Gastroesophageal sphincter (tissue), 4 donors: Measurements from ENCODE around the gene CDK11B. TPM values are rescaled to one million over a fixed set of nuclear protein-coding genes. Genes with fewer than 3 reads are reported as not detected.
"Not testable (repeated sequence)": the region's sequence is repeated elsewhere in the genome, so short reads cannot be mapped to it uniquely, and the experiment has no call there.

Source experiments
- ATAC-seq: fragments of 150-250 bp; one replicate; pipeline ENCODE4 v1.9.1; 2016; ENCODE audit warnings: mild to moderate bottlenecking, moderate library complexity
- H3K27ac ChIP-seq, 4 donors: fragments of 200-600 bp; sonication (generic) in 3 of 4; 1 replicate in 3 of 4; 2 replicates in 1 of 4; pipeline ENCODE4 v1.5.1; 2016 to 2019
- H3K27me3 ChIP-seq: fragments of 200-600 bp; sonication (generic); one replicate; pipeline ENCODE4 v1.5.1; 2019
- H3K36me3 ChIP-seq, 2 donors: fragments of 200-600 bp; sonication (generic); one replicate each; pipeline ENCODE4 v1.5.1; 2019; ENCODE audit warnings: control low read depth in 1 of 2
- H3K4me1 ChIP-seq, 3 donors: fragments of 200-600 bp; sonication (generic); 1 replicate in 2 of 3; 2 replicates in 1 of 3; pipeline ENCODE4 v1.5.1; 2016 to 2019; ENCODE audit warnings: control low read depth in 2 of 3
- H3K4me3 ChIP-seq, 2 donors: fragments of 200-600 bp; sonication (generic); one replicate each; pipeline ENCODE4 v1.5.1; 2019; ENCODE audit warnings: mild to moderate bottlenecking in 1 of 2, moderate library complexity in 1 of 2
- H3K9me3 ChIP-seq, 3 donors: fragments of 200-600 bp; sonication (generic); one replicate each; pipeline ENCODE4 v1.5.1; 2017 to 2019; ENCODE audit warnings: control low read depth in 2 of 3
- CTCF ChIP-seq, 4 experiments: fragments of 200-600 bp in 2 of 4; fragments of 450-650 bp in 2 of 4; sonication (generic) in 1 of 4; IDR thresholded peaks; one replicate each; pipeline ENCODE4 v1.5.1; 2017 to 2019; ENCODE audit warnings: antibody characterized with exemption in 4 of 4, mild to moderate bottlenecking in 2 of 4, moderate library complexity in 2 of 4
- EP300 ChIP-seq: sonication (generic); formaldehyde crosslinking; IDR thresholded peaks from one replicate; pipeline ENCODE4 v1.6.1; 2017; ENCODE audit warnings: antibody characterized with exemption, mild to moderate bottlenecking
- POLR2A ChIP-seq, 2 donors: fragments of 450-650 bp; IDR thresholded peaks; one replicate each; pipeline ENCODE4 v1.6.1; 2017; ENCODE audit warnings: antibody characterized with exemption in 2 of 2, mild to moderate bottlenecking in 2 of 2, moderate library complexity in 1 of 2
- POLR2AphosphoS5 ChIP-seq: sonication (generic); formaldehyde crosslinking; IDR thresholded peaks from one replicate; pipeline ENCODE4 v1.6.1; 2017; ENCODE audit warnings: antibody characterized with exemption
- WGBS, 2 donors: methylation state at CpG; one replicate each; pipeline ENCODE4 v1.1.5; 2018; ENCODE audit warnings: low coverage in 1 of 2; 5-methylcytosine and 5-hydroxymethylcytosine counted together
- total RNA-seq, 4 donors: library from RNA; depleted of rRNA; stranded (reverse); fragments of >200 nt; gene quantifications; one replicate each; pipeline ENCODE4 v1.1.0, GENCODE V29; 2016

Gene CDK11B
- total RNA-seq, 4 donors from 2014 or later: 19.2 to 59.3 (median 25.4) TPM

- H3K27ac ChIP-seq: no peak overlapping the region
- no peaks in the 10 kb centered on the region for H3K9me3 ChIP-seq
- H3K4me3 ChIP-seq: no peak overlapping the region
- H3K36me3 ChIP-seq: peaks cover 0 to 64% of the 10 kb centered on the region in 2 donors
- H3K4me1 ChIP-seq: no peaks in the 10 kb centered on the region
- WGBS, 2 donors: 79 to 83% methylated on average over 1 to 4 of the region's 27 CpGs
- H3K27me3 ChIP-seq: no peaks in the 10 kb centered on the region
- ATAC-seq: no peak
- TF ChIP-seq CTCF (IDR thresholded peaks at IDR 0.05) (no peak), POLR2A (IDR thresholded peaks at IDR 0.05) (no peak), EP300 (no peak), POLR2AphosphoS5 (no peak)
These were observed 6.4 kb upstream of the CDK11B start for GRCh38 chr1:1664941-1665814.

- H3K4me3 ChIP-seq, ATAC-seq, H3K9me3 ChIP-seq, H3K27me3 ChIP-seq, H3K4me1 ChIP-seq, H3K27ac ChIP-seq: not testable (repeated sequence)
- H3K36me3 ChIP-seq: peaks cover 0 to 56% of the 10 kb centered on the region in 2 donors
- WGBS, 2 donors: no CpG with 5 or more reads among the region's 11 CpGs
These were observed 5.5 kb upstream of the CDK11B start for GRCh38 chr1:1664318-1664717.

- WGBS, 2 donors: 82% methylated on average over 5 of the region's 15 CpGs; no CpG with 5 or more reads in 1 of the 2 donors
- H3K27me3 ChIP-seq, H3K4me3 ChIP-seq, H3K9me3 ChIP-seq, ATAC-seq: not testable (repeated sequence)
- peaks cover 0 to 11% (median 0%) of the 10 kb centered on the region in 3 donors for H3K4me1 ChIP-seq
- peak overlapping the region in 2 of 4 donors; percentile 48 to 67 for H3K27ac ChIP-seq
- peaks cover 0 to 42% of the 10 kb centered on the region in 2 donors for H3K36me3 ChIP-seq
These were observed 4.2 kb upstream of the CDK11B start for GRCh38 chr1:1662830-1663560.

GRCh38 chr1:1662392-1662791 is 3.6 kb upstream of the CDK11B start:
- H3K27me3 ChIP-seq, H3K9me3 ChIP-seq, H3K4me3 ChIP-seq: not testable (repeated sequence)
- peaks cover 0 to 15% (median 0%) of the 10 kb centered on the region in 3 donors for H3K4me1 ChIP-seq
- ATAC-seq: peak; percentile 26
- peak overlapping the region in 2 of 4 donors; percentile 48 to 67 for H3K27ac ChIP-seq
- WGBS, 2 donors: 73 to 100% methylated on average over 2 to 3 of the region's 9 CpGs
- H3K36me3 ChIP-seq: peaks cover 0 to 36% of the 10 kb centered on the region in 2 donors

- H3K4me1 ChIP-seq, H3K4me3 ChIP-seq, H3K27ac ChIP-seq, ATAC-seq, H3K27me3 ChIP-seq, H3K9me3 ChIP-seq: not testable (repeated sequence)
- whole genome bisulfite sequencing, 2 donors: 90 to 94% methylated on average over 3 to 6 of the region's 11 CpGs
- H3K36me3 ChIP-seq: peaks cover 0 to 74% of the 10 kb centered on the region in 2 donors
These were observed 10.5 kb downstream of the CDK11B start for GRCh38 chr1:1648265-1648664.

GRCh38 chr1:1647567-1648241 is 11.1 kb downstream of the CDK11B start:
- not testable (repeated sequence) for ATAC-seq, H3K9me3 ChIP-seq, H3K27ac ChIP-seq, H3K27me3 ChIP-seq, H3K4me3 ChIP-seq, H3K4me1 ChIP-seq
- WGBS, 2 donors: 90 to 96% methylated on average over 6 to 7 of the region's 17 CpGs
- H3K36me3 ChIP-seq: peaks cover 0 to 68% of the 10 kb centered on the region in 2 donors

GRCh38 chr1:1646326-1646725 is 12.5 kb downstream of the CDK11B start:
- not testable (repeated sequence) for H3K4me1 ChIP-seq, ATAC-seq, H3K27ac ChIP-seq, H3K4me3 ChIP-seq, H3K9me3 ChIP-seq, H3K27me3 ChIP-seq
- H3K36me3 ChIP-seq: peaks cover 0 to 57% of the 10 kb centered on the region in 2 donors
- WGBS, 2 donors: 71 to 74% methylated on average over 3 to 4 of the region's 5 CpGs

GRCh38 chr1:1640711-1641461 is 17.9 kb downstream of the CDK11B start:
- H3K9me3 ChIP-seq, H3K27ac ChIP-seq, ATAC-seq, H3K27me3 ChIP-seq, H3K4me1 ChIP-seq, H3K4me3 ChIP-seq: not testable (repeated sequence)
- peaks cover 0 to 54% of the 10 kb centered on the region in 2 donors for H3K36me3 ChIP-seq
- WGBS, 2 donors: 90% methylated on average over 8 of the region's 38 CpGs; no CpG with 5 or more reads in 1 of the 2 donors

GRCh38 chr1:1640081-1640480 is 18.7 kb downstream of the CDK11B start:
- peaks cover 0 to 51% of the 10 kb centered on the region in 2 donors for H3K36me3 ChIP-seq
- H3K27me3 ChIP-seq, H3K4me3 ChIP-seq, H3K9me3 ChIP-seq, ATAC-seq, H3K4me1 ChIP-seq, H3K27ac ChIP-seq: not testable (repeated sequence)
- WGBS, 2 donors: no CpG with 5 or more reads among the region's 25 CpGs

GRCh38 chr1:1639368-1639767 is 19.4 kb downstream of the CDK11B start:
- peaks cover 0 to 51% of the 10 kb centered on the region in 2 donors for H3K36me3 ChIP-seq
- not testable (repeated sequence) for H3K9me3 ChIP-seq, H3K4me1 ChIP-seq, H3K4me3 ChIP-seq, ATAC-seq, H3K27me3 ChIP-seq, H3K27ac ChIP-seq
- 100% methylated on average over 1 of the region's 16 CpGs; no CpG with 5 or more reads in 1 of the 2 donors for WGBS, 2 donors

- not testable (repeated sequence) for H3K4me1 ChIP-seq, H3K27me3 ChIP-seq, ATAC-seq, H3K9me3 ChIP-seq, H3K4me3 ChIP-seq, H3K27ac ChIP-seq
- no CpG with 5 or more reads among the region's 13 CpGs for WGBS, 2 donors
- H3K36me3 ChIP-seq: peaks cover 0 to 51% of the 10 kb centered on the region in 2 donors
These were observed 20.3 kb downstream of the CDK11B start for GRCh38 chr1:1638528-1638927.
